HG02623 (cell line): ENCODE measurements around the gene HSPBAP1.
"Not testable (repeated sequence)": the region's sequence is repeated elsewhere in the genome, so short reads cannot be mapped to it uniquely, and the experiment has no call there.

Experiments
- ATAC-seq: cut with Tn5 transposase; IDR thresholded peaks from one replicate; pipeline ENCODE4 v1.9.1; 2021; ENCODE audit warnings: moderate library complexity; ENCODE audit not compliant: unreplicated experiment

The HSPBAP1 gene

GRCh38 chr3:122786066-122786465 lies 7.6 kb downstream of the HSPBAP1 start:
- ATAC-seq = no peak

DNA sequence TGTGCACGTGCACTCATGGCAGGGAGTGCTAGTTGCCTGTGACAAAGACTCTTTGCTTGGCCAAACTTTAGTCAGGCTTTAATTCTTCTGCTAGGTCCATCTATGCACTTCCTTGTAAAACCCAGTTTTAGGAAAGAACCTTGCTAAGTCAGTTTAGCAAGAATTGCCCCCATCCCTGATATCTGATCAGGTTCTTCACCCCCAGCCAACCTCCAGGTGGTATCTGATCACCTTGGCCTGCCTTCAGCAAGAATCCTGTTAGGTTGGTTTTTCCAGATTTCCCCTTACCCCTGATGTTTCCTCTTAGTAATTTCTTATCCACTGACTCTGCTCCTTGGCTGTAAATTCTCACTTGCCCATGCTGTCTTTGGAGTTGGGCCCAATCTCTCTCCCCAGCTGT lies 8.4 kb downstream of the HSPBAP1 start:
- ATAC-seq = no peak

GRCh38 chr3:122784436-122784835 lies 9.2 kb downstream of the HSPBAP1 start:
- ATAC-seq = no peak

- no peak for ATAC-seq
Observed at GRCh38 chr3:122782804-122783203, 10.8 kb downstream of the HSPBAP1 start.

- ATAC-seq = no peak
Observed at GRCh38 chr3:122777563-122777962, 16.1 kb downstream of the HSPBAP1 start.

GRCh38 chr3:122776675-122777468 lies 16.8 kb downstream of the HSPBAP1 start:
- ATAC-seq = no peak

DNA sequence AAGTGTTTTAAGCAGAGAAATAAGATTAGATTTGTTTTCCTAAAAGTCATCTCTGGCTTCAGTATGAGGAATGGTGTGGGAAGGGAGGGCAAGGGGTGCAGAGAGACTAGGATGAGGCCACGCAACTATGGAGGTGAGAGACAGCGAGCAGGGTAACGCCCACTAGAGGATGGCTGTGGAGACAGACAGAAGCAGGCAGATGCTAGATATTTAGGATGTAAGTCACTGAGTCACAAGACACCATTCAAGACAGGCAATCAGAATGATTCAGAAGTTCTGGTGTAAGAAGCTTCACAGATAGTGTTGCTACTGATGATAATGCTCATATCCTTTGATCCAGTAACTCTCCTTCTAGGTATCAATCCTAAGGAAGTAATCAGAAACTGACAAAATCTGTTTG lies 19.1 kb downstream of the HSPBAP1 start:
- ATAC-seq = no peak

GRCh38 chr3:122773944-122774509 lies 19.6 kb downstream of the HSPBAP1 start:
- ATAC-seq = peak; percentile 53

- no peak for ATAC-seq
Observed at GRCh38 chr3:122772827-122773226, 20.8 kb downstream of the HSPBAP1 start.

GRCh38 chr3:122770521-122771202 lies 23.0 kb downstream of the HSPBAP1 start:
- ATAC-seq = no peak

DNA sequence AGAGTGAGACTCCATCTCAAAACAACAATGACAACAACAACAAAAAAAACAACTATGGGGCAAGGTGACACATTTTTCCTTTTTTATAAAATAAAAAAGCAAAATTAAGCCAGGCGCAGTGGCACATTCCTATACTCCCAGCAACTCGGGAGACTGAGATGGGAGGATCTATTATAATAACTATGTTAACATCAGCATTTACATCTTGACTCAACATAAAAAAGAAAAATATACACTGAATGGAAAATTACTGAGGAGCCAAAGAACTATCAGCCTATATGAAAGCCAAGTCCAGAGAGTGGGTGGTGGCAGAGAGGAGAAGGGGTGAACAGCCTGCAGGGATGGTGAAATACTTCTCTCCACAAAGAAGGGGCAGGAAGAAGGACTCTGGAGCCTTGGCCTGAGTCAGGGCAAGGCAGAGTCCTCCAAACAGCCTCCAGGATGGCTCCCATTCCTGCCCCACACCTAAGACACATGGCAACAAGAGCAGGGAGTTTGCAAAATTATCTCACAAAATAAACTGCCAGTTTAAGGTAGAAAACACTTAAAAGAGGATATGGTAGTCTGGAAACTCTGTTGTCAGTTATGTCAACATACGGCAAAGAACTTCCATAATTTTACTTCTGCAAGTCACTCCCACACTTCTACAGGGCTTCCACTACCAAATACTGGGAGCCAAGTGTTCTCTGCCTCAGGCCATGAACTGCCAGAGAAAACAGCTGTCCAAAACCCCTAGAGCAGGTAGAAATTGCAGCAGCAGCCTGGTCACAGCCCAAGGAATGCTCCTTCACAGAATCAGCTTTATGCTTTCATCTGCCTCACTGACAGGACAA lies 25.9 kb downstream of the HSPBAP1 start:
- no peak for ATAC-seq

DNA sequence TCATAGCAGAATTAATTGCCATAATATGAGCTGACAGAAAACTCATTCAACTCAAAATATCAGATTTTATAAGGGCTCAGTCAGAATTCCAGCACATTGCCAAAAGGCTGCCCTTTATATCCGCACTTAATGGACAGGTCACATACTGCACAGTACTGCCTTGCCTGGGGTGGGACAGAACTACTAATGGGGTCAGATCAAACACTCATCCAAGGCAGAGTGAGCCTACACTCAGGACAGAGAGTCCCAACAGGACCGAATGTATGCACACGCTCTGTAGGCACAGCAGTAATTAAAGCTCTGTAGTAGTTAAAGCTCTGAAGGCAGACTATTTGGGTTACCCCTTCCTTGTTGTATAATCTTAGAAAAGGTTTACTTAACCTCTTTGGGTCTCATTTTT lies 27.2 kb downstream of the HSPBAP1 start:
- ATAC-seq = no peak

DNA sequence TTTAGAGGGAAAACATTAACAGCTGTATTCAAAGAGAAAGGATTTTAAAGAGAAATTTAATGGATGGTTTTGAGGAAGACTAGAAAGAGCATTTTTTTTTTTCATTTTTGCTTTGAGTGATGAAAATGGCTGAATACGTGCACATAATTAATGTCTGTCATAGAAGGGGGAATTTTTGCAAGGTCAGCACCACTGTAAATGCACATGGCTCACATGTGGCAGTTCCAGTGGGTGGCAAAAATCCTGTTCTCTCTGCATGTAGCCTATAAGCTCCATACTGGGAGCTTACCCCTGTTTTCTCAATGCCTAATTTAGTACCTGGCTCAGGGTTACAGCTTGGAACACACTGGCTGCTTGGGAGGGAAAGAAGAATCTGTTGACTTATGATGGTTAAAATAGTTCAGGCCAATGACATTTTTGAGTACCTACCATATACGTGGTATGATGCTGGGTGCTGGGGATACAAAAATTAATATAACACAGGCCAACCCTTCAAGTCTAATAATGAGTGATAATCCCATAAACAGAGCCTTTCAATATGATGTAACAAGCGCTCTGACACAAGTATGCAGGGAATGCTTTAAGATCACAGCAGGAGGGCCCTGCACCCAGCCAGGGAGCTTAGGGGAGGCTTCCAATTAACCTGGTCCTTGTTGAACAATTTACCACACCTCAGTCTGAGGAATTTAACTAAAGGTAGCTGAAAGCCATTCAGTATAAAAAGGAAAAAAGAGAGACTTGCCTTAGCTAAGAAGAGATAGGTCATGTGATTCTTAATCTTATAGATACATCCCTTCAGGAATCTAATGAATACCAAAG lies 33.0 kb downstream of the HSPBAP1 start:
- ATAC-seq = no peak

- no peak for ATAC-seq
Observed at GRCh38 chr3:122758877-122759560, 34.6 kb downstream of the HSPBAP1 start.

- no peak for ATAC-seq
Observed at GRCh38 chr3:122755491-122755890, 38.1 kb downstream of the HSPBAP1 start.

DNA sequence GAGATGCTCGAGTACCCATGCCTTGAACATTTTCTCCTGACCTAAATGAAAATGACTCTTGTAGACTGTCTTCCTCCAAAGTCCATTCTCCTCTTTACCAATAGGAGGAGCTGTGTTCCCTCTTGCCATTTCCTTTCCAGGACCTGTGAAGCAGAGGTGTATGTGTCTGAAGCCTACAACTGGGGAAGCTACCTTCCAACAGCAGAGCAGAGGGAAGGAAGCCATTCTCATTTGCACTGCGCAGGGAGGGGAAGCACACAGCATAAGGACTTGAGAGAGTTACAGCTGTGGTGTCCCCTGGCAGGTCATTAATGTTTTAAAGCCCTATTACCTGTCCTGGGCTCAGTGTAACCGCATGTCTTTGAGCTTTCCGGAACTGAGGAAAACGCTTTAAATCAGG lies 38.7 kb downstream of the HSPBAP1 start:
- peak; percentile 64 for ATAC-seq

- ATAC-seq = no peak
Observed at GRCh38 chr3:122748347-122748746, 45.3 kb downstream of the HSPBAP1 start.

GRCh38 chr3:122747295-122747694 lies 46.3 kb downstream of the HSPBAP1 start:
- ATAC-seq = not testable (repeated sequence)

GRCh38 chr3:122745369-122746021 lies 48.1 kb downstream of the HSPBAP1 start:
- ATAC-seq = no peak
